ENCODE data around the gene ZBTB8A.

DNA sequence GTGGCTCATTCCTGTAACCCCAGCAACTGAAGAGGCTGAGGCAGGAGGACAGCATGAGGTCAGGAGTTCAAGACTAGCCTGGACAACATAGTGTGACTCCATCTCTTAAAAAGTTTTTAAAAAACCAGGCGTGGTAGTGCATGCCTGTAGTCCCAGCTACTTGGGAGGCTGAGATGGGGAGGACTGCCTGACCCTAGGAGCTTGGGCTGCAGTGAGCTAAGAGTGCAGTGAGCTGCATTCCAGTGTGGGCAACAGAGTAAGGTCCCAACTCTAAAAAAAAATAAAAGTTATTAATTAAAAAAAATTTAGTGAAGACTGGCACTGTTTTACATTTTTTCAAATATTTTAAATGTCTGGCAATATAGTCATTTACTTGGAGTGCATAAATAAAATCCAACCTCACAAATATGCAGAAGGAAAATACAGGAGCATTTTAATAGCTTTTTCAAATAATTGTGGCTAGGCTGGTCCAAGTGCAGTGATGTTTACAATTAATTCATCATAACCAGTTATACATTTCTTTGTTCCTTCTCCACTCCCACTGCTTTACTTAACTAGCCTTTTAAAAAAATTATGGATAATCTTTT lies 100.4 kb downstream of the ZBTB8A start:
- no peak for TF ChIP-seq DPF2 (CRISPR knock-in tag; IDR thresholded peaks at IDR 0.05; ENCODE audit: borderline replicate concordance, low read depth)
- TF ChIP-seq, protein P1, sequence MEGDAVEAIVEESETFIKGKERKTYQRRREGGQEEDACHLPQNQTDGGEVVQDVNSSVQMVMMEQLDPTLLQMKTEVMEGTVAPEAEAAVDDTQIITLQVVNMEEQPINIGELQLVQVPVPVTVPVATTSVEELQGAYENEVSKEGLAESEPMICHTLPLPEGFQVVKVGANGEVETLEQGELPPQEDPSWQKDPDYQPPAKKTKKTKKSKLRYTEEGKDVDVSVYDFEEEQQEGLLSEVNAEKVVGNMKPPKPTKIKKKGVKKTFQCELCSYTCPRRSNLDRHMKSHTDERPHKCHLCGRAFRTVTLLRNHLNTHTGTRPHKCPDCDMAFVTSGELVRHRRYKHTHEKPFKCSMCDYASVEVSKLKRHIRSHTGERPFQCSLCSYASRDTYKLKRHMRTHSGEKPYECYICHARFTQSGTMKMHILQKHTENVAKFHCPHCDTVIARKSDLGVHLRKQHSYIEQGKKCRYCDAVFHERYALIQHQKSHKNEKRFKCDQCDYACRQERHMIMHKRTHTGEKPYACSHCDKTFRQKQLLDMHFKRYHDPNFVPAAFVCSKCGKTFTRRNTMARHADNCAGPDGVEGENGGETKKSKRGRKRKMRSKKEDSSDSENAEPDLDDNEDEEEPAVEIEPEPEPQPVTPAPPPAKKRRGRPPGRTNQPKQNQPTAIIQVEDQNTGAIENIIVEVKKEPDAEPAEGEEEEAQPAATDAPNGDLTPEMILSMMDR (CRISPR knock-in tag; IDR thresholded peaks at IDR 0.05), result no peak
- TF ChIP-seq AGO1 (IDR thresholded peaks at IDR 0.05; ENCODE audit: low read depth, low read length, poor library complexity, severe bottlenecking), result no peak
- TF ChIP-seq PAX8 (CRISPR knock-in tag; IDR thresholded peaks at IDR 0.05; ENCODE audit: borderline replicate concordance), result no peak
- TF ChIP-seq POLR2A (IDR thresholded peaks at IDR 0.05; ENCODE audit: insufficient read depth in 1 of 2, low read depth in 2 of 2, low read length in 2 of 2), result no peak
- no peak for TF ChIP-seq FOXK2 (IDR thresholded peaks at IDR 0.05)
- no peak for TF ChIP-seq ZNF260 (CRISPR knock-in tag; IDR thresholded peaks at IDR 0.05; ENCODE audit: borderline replicate concordance, low read depth)
- no peak for TF ChIP-seq FOXP1 (IDR thresholded peaks at IDR 0.05)
- no peak for TF ChIP-seq FOXP1 (CRISPR knock-in tag; IDR thresholded peaks at IDR 0.05)
- TF ChIP-seq RBM39 (IDR thresholded peaks at IDR 0.05; ENCODE audit: low read depth, low read length, poor library complexity, severe bottlenecking), result no peak
- TF ChIP-seq POLR2AphosphoS5 (IDR thresholded peaks at IDR 0.05; ENCODE audit: low read depth, low read length), result no peak
- TF ChIP-seq, protein P2, sequence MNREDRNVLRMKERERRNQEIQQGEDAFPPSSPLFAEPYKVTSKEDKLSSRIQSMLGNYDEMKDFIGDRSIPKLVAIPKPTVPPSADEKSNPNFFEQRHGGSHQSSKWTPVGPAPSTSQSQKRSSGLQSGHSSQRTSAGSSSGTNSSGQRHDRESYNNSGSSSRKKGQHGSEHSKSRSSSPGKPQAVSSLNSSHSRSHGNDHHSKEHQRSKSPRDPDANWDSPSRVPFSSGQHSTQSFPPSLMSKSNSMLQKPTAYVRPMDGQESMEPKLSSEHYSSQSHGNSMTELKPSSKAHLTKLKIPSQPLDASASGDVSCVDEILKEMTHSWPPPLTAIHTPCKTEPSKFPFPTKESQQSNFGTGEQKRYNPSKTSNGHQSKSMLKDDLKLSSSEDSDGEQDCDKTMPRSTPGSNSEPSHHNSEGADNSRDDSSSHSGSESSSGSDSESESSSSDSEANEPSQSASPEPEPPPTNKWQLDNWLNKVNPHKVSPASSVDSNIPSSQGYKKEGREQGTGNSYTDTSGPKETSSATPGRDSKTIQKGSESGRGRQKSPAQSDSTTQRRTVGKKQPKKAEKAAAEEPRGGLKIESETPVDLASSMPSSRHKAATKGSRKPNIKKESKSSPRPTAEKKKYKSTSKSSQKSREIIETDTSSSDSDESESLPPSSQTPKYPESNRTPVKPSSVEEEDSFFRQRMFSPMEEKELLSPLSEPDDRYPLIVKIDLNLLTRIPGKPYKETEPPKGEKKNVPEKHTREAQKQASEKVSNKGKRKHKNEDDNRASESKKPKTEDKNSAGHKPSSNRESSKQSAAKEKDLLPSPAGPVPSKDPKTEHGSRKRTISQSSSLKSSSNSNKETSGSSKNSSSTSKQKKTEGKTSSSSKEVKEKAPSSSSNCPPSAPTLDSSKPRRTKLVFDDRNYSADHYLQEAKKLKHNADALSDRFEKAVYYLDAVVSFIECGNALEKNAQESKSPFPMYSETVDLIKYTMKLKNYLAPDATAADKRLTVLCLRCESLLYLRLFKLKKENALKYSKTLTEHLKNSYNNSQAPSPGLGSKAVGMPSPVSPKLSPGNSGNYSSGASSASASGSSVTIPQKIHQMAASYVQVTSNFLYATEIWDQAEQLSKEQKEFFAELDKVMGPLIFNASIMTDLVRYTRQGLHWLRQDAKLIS (CRISPR knock-in tag; IDR thresholded peaks at IDR 0.05), result no peak

Data from HepG2 (cell line).